GM18511 (cell line): Measurements from ENCODE around the gene CNTRL.
"Not testable (repeated sequence)": the region's sequence is repeated elsewhere in the genome, so short reads cannot be mapped to it uniquely, and the experiment has no call there.

Source experiments
- ATAC-seq: cut with Tn5 transposase; IDR thresholded peaks from one replicate; pipeline ENCODE4 v1.9.1; 2021; ENCODE audit warnings: mild to moderate bottlenecking, moderate library complexity; ENCODE audit not compliant: unreplicated experiment

The CNTRL gene, protein sequence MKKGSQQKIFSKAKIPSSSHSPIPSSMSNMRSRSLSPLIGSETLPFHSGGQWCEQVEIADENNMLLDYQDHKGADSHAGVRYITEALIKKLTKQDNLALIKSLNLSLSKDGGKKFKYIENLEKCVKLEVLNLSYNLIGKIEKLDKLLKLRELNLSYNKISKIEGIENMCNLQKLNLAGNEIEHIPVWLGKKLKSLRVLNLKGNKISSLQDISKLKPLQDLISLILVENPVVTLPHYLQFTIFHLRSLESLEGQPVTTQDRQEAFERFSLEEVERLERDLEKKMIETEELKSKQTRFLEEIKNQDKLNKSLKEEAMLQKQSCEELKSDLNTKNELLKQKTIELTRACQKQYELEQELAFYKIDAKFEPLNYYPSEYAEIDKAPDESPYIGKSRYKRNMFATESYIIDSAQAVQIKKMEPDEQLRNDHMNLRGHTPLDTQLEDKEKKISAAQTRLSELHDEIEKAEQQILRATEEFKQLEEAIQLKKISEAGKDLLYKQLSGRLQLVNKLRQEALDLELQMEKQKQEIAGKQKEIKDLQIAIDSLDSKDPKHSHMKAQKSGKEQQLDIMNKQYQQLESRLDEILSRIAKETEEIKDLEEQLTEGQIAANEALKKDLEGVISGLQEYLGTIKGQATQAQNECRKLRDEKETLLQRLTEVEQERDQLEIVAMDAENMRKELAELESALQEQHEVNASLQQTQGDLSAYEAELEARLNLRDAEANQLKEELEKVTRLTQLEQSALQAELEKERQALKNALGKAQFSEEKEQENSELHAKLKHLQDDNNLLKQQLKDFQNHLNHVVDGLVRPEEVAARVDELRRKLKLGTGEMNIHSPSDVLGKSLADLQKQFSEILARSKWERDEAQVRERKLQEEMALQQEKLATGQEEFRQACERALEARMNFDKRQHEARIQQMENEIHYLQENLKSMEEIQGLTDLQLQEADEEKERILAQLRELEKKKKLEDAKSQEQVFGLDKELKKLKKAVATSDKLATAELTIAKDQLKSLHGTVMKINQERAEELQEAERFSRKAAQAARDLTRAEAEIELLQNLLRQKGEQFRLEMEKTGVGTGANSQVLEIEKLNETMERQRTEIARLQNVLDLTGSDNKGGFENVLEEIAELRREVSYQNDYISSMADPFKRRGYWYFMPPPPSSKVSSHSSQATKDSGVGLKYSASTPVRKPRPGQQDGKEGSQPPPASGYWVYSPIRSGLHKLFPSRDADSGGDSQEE (N-terminal part only)

DNA sequence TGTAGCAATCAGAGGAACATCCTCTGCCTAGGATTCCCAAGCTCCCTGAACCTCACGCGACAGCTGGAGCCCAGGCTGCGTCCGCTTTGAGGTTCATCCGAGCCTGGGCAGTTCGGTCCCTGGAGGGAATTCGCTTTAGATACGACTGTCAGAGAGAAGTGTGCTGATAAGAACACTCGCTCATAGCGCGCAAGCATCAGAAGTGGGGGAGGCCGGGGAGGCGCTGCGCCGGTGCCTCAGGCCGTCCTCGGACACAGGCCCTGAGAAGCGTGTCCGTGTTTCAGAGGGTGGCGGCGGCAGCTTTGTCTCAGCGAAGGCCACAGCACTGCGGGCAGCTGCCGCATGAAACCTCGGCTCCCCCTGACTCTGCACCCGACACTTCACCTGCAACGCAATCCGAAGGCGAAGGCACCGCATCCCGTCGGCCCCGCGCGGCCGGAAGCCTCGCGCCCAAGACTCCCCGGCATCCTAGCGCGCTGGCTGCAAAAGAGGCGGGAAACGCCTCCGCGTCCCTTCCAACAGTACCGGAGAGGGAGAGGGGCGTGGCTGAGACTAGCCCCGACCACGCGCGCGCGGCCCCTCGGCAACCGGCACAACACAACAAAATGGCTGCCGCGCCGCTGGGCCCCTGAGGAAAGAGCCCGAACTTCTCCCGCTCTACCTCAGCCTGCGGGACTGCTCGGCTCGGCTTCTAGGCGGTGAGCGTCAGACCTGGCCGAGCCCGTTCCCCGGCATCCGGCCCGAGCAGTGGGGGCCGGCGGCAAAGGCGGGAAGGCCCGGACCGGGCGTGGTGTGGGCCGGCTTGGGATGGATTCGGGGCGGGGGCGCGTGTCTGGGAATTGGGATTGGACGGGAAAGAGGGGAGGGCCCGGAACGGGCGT lies at the start of gene CNTRL:
Gene CNTRL, plus strand, starts transcription at position 586 of the 881 bp plus-strand sequence. CDS start 13,372 bp downstream, outside the sequence.
- ATAC-seq: peak; percentile 66

DNA sequence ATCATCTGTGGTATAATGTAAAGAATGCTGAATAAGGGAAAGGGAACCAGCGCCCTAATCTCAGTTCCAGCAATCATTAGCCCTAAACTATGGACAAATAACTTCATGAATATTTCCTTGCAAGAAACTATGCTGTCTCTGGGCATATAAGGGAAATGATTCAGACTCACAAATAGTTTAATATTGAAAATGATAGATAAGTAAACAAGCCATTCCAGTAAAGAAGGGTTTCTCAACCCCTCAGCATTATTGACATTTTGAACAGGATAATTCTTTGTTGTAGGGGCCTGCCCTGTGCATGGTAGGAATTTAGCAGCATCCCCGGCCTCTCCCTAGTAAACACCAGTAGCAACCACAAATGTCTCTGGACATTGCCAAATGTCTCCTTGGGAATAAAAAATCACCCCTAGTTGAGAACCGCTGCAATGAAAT lies 48.5 kb upstream of the CNTRL start:
- no peak for ATAC-seq

DNA sequence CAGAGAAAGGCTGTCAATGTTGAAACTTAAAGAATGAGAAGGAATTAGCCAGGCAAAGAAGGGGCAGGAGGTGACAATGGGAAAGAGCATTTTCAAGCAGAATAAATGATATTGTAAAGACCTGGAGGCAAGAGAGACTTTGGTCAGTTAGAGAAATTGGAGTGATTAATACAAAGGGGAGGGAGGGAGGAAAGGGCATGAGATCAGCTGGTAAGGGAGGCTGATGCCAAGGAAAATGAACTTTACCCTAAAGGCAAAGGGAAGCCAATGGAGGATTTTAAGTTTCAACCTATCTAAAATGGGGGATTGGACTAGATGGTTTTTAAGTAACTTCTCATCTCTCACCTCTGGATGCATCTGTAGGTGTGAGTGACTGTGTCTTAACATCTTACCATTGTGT lies 48.0 kb upstream of the CNTRL start:
- ATAC-seq: no peak

DNA sequence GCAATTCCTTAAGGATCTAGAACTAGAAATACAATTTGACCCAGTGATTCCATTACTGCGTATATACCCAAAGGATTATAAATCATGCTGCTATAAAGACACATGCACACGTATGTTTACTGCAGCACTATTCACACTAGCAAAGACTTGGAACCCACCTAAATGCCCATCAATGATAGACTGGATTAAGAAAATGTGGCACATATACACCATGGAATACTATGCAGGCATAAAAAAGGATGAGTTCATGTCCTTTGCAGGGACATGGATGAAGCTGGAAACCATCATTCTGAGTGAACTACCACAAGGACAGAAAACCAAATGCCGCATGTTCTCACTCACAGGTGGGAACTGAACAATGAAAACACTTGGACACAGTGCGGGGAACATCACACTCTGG lies 46.5 kb upstream of the CNTRL start:
- not testable (repeated sequence) for ATAC-seq

DNA sequence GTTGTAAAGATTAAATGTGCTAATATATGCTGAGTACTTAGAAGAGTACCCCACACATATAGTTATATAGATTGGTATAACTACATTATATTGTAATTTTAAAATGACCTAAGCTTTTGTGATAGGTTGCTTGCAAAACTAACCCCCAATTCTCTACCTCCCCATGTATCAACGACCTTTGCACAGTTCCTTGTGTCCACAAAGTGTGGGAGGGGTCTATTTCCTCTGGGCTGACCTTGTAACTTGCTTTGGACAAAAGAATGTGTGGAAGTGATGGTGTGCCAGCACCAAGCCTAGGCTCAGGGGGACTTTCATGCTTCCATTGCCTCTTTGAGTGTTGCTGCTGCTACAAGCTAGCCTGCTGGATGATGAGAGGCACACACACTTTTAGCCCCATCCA lies 45.3 kb upstream of the CNTRL start:
- ATAC-seq: no peak

DNA sequence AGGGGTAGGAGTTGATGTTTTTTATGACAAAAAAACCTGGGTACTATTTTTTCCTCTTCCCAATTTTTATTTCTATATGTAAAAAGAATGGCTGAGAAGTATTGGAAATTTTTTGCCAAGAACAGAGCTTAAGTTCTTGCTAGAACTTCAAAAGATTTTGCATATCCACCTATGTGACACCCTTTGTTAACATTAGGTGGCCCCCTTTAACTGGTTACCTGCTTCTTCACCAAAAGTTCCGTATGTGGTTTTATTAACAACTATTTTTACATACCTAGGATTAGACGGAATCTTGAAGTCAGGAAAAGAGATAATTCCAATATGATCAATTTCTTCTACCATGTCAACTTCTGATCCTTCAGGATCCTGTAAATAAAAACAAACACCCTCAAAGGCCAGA lies 40.2 kb upstream of the CNTRL start:
- ATAC-seq: no peak

DNA sequence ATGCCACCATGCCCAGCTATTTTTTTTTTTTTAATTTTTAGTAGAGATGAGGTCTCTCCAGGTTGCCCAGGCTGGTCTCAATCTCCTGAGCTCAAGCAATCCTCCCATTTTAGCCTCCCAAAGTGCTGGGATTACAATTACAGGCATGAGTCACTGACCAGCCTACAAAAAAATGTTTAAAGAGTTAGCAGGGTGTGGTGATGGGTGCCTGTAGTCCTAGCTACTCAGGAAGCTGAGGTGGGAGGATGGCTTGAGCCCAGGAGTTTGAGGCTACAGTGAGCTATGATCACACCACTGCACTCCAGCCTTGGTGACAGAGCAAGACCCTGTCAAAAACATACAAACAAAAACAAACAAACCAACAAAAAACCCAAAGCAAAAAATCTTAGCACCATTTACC lies 39.0 kb upstream of the CNTRL start:
- ATAC-seq: not testable (repeated sequence)

DNA sequence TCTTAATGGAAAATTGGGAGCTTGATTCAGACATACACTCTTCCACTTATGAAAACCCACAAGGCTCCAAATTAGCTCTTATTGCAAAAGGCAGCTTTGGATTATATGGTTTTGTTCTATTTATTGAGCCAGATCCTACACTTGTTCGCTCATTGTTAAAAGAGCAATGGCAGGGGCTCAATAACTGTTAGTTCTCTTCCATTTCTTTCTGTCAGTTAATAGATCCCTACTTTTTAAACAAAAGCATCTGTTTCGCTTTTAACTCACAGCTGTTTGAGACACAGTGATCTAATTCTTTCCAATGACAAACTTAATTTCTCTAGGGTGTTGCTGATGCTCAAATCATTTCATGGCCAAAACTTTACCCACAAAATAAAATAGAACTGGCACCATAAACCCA lies 36.4 kb upstream of the CNTRL start:
- no peak for ATAC-seq

DNA sequence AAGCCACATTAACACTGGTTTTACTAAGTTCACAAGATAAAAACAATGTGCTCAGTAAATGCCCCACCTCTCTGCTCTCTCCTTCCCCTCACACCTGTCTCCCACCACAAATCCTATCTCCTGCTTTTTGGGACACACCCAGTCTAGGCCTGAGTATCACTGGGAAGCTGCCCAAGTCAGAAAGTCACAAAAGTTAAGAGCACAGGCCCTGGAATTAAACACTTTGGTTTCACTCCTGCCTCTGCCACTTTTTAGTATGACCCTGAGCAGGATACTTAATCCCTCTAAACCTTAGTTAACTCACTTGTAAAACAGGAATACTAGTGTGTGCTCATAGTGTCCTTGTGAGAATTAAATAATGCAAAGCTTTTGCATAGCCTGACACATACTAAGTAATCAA lies 36.0 kb upstream of the CNTRL start:
- ATAC-seq: no peak

DNA sequence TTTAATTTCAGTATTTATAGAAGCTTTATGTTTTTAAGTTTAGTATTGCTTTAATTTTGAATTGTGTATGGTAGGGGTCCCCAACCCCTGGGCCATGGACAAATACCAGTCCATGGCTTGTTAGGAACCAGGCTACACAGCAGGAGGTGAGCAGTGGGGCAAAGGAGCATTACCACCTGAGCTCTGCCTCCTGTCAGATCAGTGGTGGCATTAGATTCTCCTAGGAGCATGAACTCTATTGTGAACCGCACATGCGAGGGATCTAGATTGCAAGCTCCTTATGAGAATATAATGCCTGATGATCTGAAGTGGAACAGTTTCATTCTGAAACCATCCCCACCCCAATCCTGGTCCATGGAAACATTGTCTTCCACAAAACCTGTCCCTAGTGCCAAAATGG lies 26.6 kb upstream of the CNTRL start:
- ATAC-seq: no peak

DNA sequence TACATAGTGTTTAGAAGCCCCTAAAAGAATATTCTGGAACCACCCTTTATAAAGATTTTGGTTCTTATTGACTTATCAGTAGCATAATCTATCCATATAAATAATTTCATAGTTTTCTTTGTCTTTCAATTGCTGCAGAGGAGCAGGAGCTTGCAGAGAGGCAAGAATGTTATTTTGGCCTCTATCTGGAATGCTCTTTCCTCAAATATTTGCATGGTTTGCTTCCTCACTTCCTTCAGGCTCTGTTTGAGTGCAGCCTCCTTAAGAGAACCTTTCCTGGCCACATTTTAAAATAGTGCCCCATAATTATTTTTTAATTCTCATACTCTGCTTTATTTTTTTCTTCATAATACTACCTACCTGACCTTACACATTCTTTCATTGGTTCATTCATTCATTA lies 26.1 kb upstream of the CNTRL start:
- ATAC-seq: no peak

DNA sequence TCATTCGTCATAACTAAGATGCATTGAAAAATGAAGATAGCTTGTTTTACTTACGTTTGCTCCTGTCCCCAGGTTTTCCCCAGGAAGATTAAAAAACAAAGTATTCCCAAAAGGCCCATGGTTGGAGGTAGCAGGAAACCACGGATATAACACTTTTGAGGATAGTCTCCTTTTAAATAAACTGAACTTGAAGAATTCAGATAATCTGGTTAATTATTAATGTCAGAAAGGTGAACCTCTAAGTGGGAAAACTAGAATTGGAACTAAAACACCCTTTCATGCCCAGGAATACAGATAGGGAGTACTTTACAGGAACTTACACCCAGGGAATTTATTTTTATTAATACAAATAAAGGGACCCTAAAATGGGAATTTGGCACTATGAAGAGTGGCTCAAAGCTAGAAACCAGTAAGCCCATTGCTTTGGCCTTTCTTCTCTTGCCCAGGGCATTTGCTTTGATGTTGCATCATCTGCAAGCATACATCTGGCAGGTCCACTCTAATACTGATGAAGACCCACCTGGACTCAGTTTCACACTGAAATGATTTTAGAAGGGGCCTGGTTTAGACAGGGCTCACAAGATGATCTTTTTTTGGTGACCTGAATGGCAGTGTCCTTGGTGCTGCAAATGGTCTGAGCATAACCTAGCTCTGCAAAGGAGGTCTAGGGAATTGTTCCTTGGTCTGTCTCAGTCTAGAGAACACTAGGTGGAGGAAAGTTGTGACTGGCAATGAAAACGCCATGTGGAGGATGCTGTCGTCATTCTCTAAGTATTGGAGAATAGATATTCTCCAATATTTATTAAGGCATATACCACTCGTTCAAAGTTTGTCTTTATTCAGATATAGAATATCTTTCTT lies 24.4 kb upstream of the CNTRL start, which contains the start of gene C5:
Gene C5, minus strand, starts transcription at position 148 of the 861 bp plus-strand sequence. Its CDS starts 29 bp downstream, at position 119.
- ATAC-seq: no peak

DNA sequence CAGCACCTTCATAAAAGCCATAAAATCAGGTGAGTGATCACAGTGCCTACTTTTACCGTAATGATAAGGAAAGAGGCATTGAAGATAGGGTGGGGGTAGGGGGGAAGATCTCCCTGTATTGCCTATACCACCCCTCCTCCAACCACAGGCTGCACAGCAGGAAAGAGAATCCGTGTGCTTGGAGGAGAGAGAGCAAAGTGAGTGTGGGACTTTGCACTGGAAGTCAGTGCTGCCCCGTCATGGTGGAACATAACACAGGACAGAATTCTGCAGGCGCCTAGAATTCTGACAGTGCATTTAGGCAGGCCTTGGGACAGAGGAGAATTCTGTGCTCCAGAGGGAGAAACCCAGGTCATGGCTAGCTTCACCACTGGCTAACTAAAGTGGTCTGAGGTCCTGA lies 21.2 kb upstream of the CNTRL start:
- ATAC-seq: no peak

DNA sequence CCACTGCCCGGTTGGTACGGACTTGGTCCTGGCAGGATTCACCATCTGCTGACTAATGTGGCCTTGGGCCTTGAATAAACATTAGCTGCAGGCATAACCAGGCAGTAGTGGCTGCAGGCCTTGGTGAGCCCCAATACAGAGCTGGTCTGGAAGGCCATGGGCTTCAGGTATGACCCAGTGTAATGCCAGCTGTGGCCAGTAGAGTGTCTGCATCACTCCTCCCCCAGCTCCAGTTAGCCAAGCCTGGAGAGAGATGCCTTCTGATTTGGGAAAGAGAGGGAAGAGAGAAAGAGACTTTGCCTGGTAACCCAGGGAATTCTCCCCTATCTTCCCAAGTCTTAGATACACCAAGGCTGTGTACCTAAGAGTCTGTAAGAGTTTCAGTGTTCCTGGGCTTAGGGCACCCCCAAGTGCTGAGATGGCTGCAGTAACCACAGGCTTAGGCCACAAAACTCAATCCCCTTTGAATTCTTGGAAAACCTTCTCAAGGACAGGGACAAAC lies 19.1 kb upstream of the CNTRL start:
- ATAC-seq: no peak

DNA sequence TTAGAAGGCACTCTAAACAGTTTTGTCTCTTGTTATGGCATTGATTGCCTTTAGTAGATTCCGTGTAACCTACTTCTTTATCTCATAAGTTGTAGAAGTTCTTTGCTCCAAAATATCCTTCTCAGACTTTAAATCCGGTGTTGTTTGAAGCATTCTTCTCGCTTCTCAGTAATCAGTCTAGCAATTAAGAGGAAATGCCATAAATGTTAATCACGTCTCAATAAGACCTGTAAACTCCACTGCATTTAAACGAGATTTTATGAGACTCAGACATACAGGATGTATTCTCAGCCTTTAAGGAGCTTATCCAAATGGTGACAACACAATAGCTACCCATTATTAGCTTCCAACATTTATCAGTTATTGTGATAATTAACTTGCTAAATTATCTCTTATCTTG lies 16.9 kb upstream of the CNTRL start:
- ATAC-seq: no peak

DNA sequence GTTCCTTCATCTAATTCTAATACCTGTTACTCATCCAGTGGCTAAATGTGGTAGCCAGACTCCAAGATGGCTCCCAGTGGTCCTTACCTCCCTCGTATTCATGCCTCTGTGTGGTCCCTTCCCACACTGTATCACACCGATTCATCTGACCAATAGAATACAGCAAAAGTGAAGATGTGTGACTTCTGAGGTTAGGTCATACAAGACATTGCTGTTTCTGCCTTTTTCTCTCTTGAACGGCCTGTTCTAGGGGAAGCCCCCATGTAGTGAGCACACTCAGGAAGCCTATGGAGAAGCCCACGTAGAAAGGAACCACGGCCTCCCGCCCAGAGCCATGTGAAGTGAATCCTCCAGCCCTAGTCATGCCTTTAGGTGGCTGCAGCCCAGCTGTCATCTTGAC lies 15.2 kb upstream of the CNTRL start:
- ATAC-seq: no peak

DNA sequence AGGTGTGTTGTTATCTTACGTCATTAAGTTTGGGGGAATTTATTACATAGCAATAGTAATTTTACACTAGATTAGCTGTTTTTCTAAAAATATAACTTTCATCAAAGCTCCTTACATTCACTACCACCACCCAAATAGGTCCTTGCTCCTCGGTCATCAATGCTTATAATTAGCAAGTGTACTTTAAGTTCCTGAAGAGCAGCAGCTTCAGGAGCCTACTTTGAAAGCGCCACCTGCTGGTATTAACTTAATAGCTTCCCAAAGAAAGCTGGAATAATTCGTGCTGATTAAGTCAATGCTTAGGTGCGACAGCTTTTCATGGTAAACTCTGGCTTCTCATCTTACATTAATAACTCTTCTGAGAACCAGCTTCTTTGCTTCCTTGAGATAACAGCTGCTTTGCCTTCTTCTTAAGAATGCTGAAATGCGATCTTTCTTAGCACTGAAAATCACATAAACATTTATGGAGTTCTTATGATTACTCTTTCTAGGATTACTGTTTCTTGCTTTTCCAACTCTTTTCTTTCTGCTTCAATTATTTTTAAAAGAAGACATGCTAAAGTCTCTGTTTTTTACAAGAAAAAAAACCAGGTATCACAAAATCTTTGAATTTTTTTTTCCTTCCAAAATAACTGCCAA lies 14.6 kb upstream of the CNTRL start:
- no peak for ATAC-seq

DNA sequence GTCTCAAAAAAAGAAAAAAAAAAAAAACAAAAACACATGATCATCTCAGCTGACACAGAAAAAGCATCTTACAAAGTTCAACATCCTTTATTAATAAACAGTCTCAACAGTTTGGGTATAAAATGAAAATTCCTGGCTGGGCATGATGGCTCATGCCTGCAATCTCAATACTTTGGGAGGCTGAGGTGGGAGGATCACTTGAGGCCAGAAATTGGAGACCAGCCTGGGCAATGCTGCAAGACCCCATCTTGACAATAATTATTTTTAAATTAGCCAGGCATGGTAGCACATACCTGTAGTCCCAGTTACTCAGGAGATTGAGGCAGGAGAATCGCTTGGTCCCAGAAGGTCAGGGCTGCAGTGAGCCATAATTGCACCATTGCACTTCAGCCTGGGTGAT lies 7.9 kb upstream of the CNTRL start:
- no peak for ATAC-seq

DNA sequence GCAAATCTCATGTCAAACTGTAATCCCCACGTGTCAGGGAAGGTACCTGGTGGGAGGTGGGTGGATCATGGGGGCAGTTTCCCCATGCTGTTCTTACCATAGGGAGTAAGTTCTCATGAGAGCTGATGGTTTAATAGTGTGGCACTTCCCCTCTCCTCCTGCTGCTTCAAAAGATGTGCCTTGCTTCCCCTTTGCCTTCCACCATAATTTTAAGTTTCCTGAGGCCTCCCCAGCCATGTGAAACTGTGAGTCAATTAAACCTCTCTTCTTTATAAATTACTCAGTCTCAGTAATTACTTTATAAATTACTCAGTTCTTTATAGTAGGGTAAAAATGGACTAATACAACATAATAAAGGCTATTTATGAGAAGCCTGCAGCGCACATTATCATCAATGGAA lies 7.1 kb upstream of the CNTRL start:
- ATAC-seq: no peak
